ENCODE data around the gene SF3B2.

The SF3B2 gene

DNA sequence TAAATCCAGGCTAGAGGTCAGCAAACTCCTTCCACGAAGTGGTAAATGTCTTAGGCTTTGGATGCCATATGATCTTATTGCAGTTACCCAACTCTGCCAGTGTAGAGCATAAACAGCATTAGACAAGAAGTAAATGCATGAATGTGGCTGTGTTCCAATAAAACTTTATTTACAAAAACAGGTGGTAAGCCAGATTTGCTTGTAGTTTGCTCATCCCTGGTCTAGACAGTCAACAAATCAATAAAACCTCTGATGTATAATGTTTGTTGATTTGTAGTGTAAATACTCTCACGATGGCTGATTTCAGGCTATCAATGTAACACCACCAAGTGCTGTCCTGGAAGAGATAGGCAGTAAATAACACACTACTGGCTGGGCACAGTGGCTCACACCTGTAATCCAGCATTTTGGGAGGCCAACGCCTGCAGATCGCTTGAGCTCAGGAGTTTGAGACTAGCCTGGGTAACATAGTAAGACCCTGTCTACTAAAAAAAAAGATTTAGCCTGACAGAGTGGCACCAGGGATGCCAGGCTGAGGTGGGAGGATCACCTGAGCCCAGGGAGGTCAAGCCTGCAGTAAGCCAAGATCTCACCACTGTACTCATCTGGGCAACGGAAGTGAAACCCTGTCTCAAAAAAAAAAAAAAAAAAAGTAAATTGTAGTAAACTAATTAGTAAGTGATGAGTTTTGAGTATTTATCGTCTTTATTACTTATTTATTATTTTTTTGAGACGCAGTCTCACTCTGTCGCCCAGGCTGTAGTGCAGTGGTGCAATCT, 19.0 kb upstream of the SF3B2 start:
- TF ChIP-seq, protein P1, sequence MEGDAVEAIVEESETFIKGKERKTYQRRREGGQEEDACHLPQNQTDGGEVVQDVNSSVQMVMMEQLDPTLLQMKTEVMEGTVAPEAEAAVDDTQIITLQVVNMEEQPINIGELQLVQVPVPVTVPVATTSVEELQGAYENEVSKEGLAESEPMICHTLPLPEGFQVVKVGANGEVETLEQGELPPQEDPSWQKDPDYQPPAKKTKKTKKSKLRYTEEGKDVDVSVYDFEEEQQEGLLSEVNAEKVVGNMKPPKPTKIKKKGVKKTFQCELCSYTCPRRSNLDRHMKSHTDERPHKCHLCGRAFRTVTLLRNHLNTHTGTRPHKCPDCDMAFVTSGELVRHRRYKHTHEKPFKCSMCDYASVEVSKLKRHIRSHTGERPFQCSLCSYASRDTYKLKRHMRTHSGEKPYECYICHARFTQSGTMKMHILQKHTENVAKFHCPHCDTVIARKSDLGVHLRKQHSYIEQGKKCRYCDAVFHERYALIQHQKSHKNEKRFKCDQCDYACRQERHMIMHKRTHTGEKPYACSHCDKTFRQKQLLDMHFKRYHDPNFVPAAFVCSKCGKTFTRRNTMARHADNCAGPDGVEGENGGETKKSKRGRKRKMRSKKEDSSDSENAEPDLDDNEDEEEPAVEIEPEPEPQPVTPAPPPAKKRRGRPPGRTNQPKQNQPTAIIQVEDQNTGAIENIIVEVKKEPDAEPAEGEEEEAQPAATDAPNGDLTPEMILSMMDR (IDR thresholded peaks at IDR 0.05; ENCODE audit: insufficient read depth, low read depth, low read length, missing control alignments): no peak
- no peak for DNase-seq (ENCODE audit: low read depth)
- no peak overlapping the region for H3K4me3 ChIP-seq (ENCODE audit: low read depth, low read length)

DNA sequence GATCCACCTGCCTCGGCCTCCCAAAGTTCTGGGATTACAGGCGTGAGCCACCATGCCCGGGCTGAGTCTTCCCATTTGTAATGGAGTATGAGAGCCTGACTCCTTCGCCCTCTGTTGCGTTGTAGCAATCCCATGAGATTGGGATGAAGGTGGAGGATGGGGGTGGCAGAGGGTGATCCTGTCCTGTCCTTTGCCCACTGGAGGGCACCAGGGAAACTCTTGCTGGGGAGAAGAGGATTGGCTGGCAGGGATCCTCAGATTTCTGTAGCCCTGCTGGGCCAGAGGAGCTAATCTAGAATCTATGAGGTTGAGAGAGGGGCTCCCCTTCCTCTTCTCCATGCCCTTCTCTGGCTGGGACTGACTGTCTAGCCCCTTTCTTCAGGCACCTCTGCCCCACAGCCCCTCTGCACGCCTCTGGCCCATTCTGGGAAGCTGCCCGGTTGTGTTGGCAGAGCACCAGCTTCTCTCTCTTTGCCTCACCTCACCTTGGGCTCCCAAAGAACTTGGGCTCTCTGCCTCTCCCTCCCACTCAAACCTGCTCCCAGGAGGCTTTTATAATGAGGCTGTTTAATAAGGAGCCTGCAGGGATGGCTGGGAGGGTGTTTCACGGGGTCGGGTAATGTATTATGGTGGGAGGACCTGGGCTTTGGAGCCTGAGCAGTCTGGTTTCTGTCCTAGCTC, 16.4 kb upstream of the SF3B2 start:
- no peak for DNase-seq (ENCODE audit: low read depth)
- TF ChIP-seq, protein P1 (IDR thresholded peaks at IDR 0.05; ENCODE audit: insufficient read depth, low read depth, low read length, missing control alignments): no peak
- no peak overlapping the region for H3K4me3 ChIP-seq (ENCODE audit: low read depth, low read length)

DNA sequence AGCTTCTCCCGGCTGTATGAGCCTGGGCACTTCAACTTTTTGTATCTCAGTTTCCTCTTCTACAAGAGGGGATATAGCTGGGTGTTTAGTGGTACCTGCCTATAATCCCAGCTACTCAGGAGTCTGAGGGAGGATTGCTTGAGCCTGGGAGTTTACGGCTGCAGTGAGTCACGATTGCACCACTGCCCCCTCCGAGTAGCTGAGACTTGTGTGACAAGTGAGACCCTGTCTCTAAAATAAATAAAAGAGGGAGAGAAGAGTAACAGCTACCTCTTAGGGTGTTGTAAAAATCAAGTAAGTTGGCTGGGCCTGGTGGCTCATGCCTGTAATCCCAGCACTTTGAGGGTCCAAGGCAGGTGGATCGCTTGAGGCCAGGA, 15.8 kb upstream of the SF3B2 start:
- TF ChIP-seq, protein P1 (IDR thresholded peaks at IDR 0.05; ENCODE audit: insufficient read depth, low read depth, low read length, missing control alignments): no peak
- DNase-seq (ENCODE audit: low read depth): no peak
- no peak overlapping the region for H3K4me3 ChIP-seq (ENCODE audit: low read depth, low read length)

DNA sequence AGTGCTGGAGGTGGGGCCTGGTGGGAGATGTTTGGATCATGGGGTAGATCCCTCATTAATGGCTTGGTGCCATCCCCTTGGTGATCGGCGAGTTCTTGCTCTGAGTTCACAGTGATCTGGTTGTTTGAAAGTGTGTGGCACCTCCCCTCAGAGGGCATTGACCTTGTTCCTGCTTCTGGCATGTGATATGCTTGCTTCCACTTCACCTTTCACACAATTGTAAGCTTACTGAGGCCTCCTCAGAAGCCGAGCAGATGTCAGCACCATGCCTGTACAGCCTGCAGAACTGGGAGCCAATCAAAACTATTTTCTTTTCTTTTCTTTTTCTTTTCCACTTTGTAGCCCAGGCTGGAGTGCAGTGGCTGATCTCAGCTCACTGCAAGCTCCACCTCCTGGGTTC, 14.8 kb upstream of the SF3B2 start:
- TF ChIP-seq, protein P1 (IDR thresholded peaks at IDR 0.05; ENCODE audit: insufficient read depth, low read depth, low read length, missing control alignments): no peak
- no peak for DNase-seq (ENCODE audit: low read depth)
- H3K4me3 ChIP-seq (ENCODE audit: low read depth, low read length): no peak overlapping the region

DNA sequence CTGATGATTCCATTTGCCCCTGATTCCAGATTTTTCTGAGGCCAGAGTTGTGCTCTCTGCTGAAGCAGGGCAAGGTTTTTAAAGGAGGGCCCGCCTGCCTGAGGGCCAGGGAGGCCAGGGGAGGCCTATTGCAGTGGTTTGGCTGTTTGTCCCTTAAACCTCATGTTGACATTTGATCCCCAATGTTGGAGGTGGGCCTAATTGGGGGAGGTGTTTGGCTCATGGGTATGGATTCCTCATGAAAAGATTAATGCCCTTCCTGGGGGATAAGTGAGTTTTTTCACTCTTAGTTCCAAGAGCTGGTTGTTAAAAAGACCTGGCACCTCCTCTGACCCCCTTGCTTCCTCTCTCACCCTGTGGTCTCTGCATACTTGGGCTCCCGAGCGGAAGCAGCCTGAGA, 12.4 kb upstream of the SF3B2 start:
- H3K4me3 ChIP-seq (ENCODE audit: low read depth, low read length): no peak overlapping the region
- DNase-seq (ENCODE audit: low read depth): no peak
- TF ChIP-seq, protein P1 (IDR thresholded peaks at IDR 0.05; ENCODE audit: insufficient read depth, low read depth, low read length, missing control alignments): no peak

DNA sequence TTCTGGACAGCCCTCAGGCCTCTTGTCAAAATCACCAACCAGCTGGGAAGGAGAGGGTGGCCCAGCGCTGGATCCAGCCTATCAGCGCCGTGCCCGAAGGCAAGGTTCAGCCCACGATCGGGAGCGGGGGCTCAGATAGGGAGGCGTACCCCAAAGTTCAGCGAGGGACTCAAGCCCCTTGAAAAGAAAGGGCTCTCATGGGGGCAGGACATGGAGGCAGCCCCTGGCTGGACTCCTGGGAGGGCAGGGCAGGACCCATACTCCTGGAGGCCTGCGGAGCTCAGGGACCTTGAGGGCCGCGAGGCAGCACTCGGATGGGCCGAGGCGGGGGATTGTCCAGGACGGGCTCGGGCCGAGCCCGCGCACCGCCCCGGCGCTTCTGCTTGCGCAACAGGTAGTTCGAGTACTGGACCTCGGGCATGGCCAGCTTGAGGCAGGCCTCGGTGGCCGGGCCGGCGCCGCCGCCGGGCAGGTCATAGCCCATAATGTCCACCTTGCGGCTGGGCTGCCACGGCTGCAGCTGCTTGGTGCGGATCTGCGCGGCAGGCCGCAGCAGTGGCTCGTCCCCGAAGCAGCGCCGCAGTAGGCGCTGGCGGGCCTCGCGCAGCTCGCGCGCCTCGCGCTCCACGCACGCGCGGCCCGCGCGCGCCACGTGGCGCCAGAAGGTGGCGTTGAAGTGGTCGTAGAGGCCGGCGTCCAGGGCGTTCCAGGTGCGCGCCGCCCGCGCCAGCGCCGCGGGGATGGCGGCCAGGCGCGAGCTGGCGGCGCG, 9.8 kb upstream of the SF3B2 start:
- TF ChIP-seq, protein P1 (IDR thresholded peaks at IDR 0.05; ENCODE audit: insufficient read depth, low read depth, low read length, missing control alignments): no peak
- DNase-seq (ENCODE audit: low read depth): no peak
- H3K4me3 ChIP-seq (ENCODE audit: low read depth, low read length): no peak overlapping the region
